Left ventricle myocardium inferior (tissue), 1 donor: ENCODE results near the gene NET1. TPM values are rescaled to one million over a fixed set of nuclear protein-coding genes. Genes with fewer than 3 reads are reported as not detected.
"Not testable (repeated sequence)": the region's sequence is repeated elsewhere in the genome, so short reads cannot be mapped to it uniquely, and the experiment has no call there.

Source experiments
- DNase-seq: peaks from one replicate; pipeline ENCODE4 v3.0.0-alpha.2; 2020
- H3K27ac ChIP-seq: fragments of 200-600 bp; replicated peaks from 2 replicates; pipeline ENCODE4 v1.8.0; 2021
- H3K27me3 ChIP-seq: fragments of 200-600 bp; 2 replicates; pipeline ENCODE4 v1.8.0; 2021; ENCODE audit warnings: low read depth
- H3K36me3 ChIP-seq: fragments of 200-600 bp; 2 replicates; pipeline ENCODE4 v1.8.0; 2021
- H3K4me1 ChIP-seq: fragments of 200-600 bp; 2 replicates; pipeline ENCODE4 v1.8.0; 2021
- H3K4me3 ChIP-seq: fragments of 200-600 bp; 2 replicates; pipeline ENCODE4 v1.8.0; 2021; ENCODE audit warnings: mild to moderate bottlenecking, moderate library complexity
- H3K9me3 ChIP-seq: fragments of 200-600 bp; replicated peaks from 2 replicates; pipeline ENCODE4 v1.8.0; 2021
- intact Hi-C: fragments of 100-400 bp; cut with micrococcal nuclease; formaldehyde crosslinking; loops from one replicate; pipeline ENCODE4 v1.11.0; 2022
- total RNA-seq: library from RNA; stranded (reverse); fragmentation: NEBNext Ultra II Directional; extraction: Animal tissue kit (Norgen Biotek cat#: 25700); gene quantifications from one replicate; pipeline ENCODE4 v1.2.1, GENCODE V29; 2021
- TF ChIP-seq, protein P1 (sequence below): fragments of 200-600 bp; IDR thresholded peaks from 2 replicates; pipeline ENCODE4 v1.8.0; 2021; ENCODE audit warnings: antibody characterized with exemption, mild to moderate bottlenecking, borderline replicate concordance
- donor health status: DM: no; HTN: yes; CAD: no; lungs with severe emphysema.

The NET1 gene
- total RNA-seq, 1 donor from 2014 or later: 11.3 TPM

DNA sequence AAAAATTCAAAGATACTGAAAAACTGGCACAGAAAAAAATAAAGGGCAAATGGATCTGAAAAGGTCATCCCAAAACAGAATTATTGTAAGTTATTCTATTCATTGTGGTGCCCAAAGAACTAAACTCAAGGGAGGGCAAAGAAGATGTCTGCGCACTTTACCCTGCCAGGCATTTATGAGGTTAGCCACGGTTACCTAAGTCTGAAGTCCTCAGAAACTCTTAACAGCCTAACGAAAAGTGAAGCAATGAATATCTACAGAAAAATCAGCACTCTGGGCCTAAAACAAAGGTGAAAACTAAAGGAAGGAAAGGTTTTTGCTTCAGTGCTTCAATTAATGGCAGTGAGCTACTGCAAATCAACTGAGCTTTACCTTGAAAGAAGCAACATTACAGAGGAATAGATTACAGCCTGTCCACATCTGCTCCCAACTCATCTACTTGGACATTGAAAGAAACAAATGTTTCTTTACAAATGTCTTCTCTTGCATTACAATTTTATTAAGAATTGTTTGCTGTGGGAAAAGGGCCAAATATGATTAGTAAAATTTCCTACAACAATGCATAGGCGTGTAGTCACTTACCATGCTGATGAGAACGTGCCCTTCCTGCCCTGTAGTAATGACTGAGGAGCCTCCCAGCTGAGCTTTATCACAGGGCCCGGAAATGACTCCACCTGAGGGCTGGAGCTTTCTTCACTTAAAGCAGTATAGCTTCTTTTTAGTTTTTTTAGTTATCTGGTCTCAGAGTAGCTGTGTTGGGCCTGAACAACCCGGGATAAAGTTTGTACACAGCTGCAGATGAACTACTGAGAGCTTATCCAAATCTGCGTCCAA is 7.9 kb upstream of the NET1 start, which contains the start of gene TUBAL3:
TSS of gene TUBAL3 (minus strand) at position 621 of the 834 bp plus-strand sequence. CDS start at position 585, 36 bp downstream.
- TF ChIP-seq, protein P1, sequence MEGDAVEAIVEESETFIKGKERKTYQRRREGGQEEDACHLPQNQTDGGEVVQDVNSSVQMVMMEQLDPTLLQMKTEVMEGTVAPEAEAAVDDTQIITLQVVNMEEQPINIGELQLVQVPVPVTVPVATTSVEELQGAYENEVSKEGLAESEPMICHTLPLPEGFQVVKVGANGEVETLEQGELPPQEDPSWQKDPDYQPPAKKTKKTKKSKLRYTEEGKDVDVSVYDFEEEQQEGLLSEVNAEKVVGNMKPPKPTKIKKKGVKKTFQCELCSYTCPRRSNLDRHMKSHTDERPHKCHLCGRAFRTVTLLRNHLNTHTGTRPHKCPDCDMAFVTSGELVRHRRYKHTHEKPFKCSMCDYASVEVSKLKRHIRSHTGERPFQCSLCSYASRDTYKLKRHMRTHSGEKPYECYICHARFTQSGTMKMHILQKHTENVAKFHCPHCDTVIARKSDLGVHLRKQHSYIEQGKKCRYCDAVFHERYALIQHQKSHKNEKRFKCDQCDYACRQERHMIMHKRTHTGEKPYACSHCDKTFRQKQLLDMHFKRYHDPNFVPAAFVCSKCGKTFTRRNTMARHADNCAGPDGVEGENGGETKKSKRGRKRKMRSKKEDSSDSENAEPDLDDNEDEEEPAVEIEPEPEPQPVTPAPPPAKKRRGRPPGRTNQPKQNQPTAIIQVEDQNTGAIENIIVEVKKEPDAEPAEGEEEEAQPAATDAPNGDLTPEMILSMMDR: no peak
- H3K36me3 ChIP-seq: no peaks in the 10 kb centered on the region
- H3K27me3 ChIP-seq: no peaks in the 10 kb centered on the region
- H3K4me1 ChIP-seq: peaks cover 6% of the 10 kb centered on the region
- intact Hi-C loops: no loop called here
- H3K9me3 ChIP-seq: no peaks in the 10 kb centered on the region
- H3K27ac ChIP-seq: peak within 1 kb of the TSS; percentile 71
- H3K4me3 ChIP-seq: peak within 1 kb of the TSS; percentile 42
- no peak for DNase-seq

DNA sequence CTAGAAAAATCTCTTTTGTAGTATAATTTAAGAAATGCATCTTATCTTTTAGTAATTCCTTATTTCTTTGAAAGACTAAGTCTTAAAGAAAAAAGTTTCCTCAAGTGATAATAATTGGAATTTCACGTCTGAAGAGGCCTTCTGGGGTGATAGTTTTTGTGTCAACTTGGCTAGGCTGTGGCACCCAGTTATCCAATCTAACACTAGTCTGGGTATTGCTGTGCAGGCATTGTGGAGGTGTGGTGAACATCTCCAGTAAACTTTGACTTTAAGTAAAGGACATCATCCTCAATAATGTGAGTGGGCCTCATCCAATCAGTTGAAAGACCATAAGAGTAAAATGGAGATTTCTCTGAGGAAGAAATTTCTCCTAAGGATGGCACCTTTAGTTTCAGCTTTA is 5.4 kb upstream of the NET1 start:
- Histone ChIP-seq H3K27me3 (no peaks in the 10 kb centered on the region), H3K36me3 (no peaks in the 10 kb centered on the region), H3K4me1 (peaks cover 7% of the 10 kb centered on the region), H3K27ac (no peak overlapping the region), H3K4me3 (no peak overlapping the region), H3K9me3 (no peaks in the 10 kb centered on the region)
- intact Hi-C loops: no loop called here
- TF ChIP-seq, protein P1: no peak
- no peak for DNase-seq

DNA sequence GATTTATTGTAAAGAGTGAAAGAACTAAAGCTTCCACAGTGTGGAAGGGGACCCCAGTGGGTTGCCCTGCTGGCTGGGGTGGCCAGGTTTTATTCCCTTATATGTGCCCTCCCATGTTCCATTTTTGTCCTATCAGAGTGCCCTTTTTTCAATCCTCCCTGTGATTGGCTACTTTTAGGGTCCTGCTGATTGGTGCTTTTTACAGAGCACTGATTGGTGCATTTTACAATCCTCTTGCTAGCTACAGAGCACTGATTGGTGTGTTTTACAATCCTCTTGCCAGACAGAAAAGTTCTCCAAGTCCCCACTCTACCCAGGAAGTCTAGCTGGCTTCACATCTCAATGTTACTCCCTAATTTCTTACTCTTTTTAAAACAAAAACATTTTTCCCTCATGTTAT is 1.6 kb upstream of the NET1 start:
- H3K27me3 ChIP-seq, H3K27ac ChIP-seq, H3K9me3 ChIP-seq, DNase-seq, intact Hi-C loops, H3K4me3 ChIP-seq, H3K36me3 ChIP-seq: not testable (repeated sequence)
- peaks cover 17% of the 10 kb centered on the region for H3K4me1 ChIP-seq

DNA sequence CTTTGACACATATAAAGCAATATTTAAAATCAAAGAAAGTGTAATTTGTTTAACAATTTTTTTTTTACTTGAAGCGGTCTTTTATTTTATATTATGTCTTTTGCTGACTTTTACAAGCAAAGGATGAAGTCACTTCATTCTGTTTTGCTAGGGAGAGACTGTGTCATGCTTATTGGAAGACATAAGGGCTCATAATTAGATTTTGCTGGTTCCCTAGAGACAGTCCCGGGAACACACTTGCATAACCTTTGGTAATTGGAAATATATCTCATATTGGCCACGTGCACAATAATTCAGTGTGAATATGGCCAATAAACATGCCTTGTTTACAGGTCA is 448 bp upstream of the NET1 start:
- Histone ChIP-seq H3K27me3 (no peaks in the 10 kb centered on the region), H3K27ac (no peak overlapping the region), H3K36me3 (no peaks in the 10 kb centered on the region), H3K4me1 (peaks cover 17% of the 10 kb centered on the region), H3K9me3 (no peaks in the 10 kb centered on the region), H3K4me3 (peak overlapping the region; percentile 77)
- DNase-seq: no peak
- TF ChIP-seq, protein P1: no peak
- intact Hi-C loops: no loop called here

DNA sequence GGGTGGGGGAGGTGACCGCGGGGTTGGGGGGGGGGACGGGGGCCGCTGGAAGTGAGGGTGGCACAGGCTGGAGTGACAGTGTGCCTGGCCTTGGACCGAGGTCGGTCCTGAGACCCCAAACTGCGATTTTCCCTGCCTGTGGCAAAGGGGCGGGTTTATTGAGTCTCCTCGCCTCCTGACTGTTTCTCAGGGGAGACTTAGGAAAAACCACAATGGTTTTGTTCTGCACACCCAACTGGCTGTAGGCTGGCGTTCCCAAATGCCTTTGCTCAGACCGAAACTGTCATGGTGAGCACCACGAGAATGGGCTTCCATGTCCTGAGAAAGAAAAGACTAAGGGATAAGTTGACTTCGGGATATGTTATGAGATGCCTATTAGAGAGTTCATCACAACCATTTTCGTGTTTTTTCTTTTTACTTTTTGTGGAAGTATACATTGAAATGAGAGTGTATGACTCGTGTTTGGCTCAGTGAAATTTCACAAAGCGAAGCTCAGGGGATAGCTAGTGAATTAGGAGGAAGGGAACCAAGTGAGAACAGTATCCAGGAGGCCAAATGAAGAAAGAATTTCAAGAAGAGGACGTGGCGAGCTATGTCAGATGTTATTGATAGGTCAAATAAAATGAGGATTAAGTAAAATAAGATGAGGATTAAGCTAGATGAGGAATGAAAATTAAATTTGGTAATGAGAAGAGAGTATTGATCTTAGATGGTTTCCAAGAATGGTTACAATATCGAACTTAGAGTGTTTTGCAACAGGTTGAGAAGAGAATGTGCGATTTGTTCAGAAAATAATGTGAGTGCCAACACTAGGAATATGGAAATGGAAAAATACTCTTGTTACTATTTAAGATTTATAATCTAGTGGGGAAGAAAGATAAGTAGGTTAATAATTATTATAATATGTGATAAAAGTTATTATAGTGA is 918 bp downstream of the NET1 start:
- intact Hi-C loops: no loop called here

More for the DNA sequence above, 918 bp downstream of the NET1 start:
- TF ChIP-seq, protein P1: no peak
- peak overlapping the region; percentile 73 for H3K27ac ChIP-seq
- no peaks in the 10 kb centered on the region for H3K27me3 ChIP-seq
- peaks cover 17% of the 10 kb centered on the region for H3K4me1 ChIP-seq
- peak overlapping the region; percentile 77 for H3K4me3 ChIP-seq
- H3K9me3 ChIP-seq: peaks cover 9% of the 10 kb centered on the region
- no peak for DNase-seq
- no peaks in the 10 kb centered on the region for H3K36me3 ChIP-seq
